Trophoblast cell (in vitro differentiated cells and primary cell): ENCODE data around the gene ITGBL1. TPM values are rescaled to one million over a fixed set of nuclear protein-coding genes. Genes with fewer than 3 reads are reported as not detected.

Experiments
- DNase-seq, 2 donors: peaks; one replicate each; pipeline ENCODE4 v3.0.0-alpha.2; 2016
- H2AFZ ChIP-seq: 2 replicates; pipeline ENCODE4 v1.6.1; 2013; ENCODE audit warnings: low read length, moderate library complexity, mild to moderate bottlenecking; ENCODE audit not compliant: insufficient read depth, poor library complexity
- H2AK5ac ChIP-seq: 2 replicates; pipeline ENCODE4 v1.6.1; 2013; ENCODE audit warnings: mild to moderate bottlenecking, low read length
- H2BK120ac ChIP-seq: 2 replicates; pipeline ENCODE4 v1.6.1; 2013; ENCODE audit warnings: low read length, mild to moderate bottlenecking, moderate library complexity; ENCODE audit not compliant: insufficient read depth, poor library complexity
- H2BK12ac ChIP-seq: 2 replicates; pipeline ENCODE4 v1.6.1; 2013; ENCODE audit warnings: mild to moderate bottlenecking, low read length, moderate library complexity
- H2BK5ac ChIP-seq: 2 replicates; pipeline ENCODE4 v1.6.1; 2013; ENCODE audit warnings: low read length, low read depth, moderate library complexity, mild to moderate bottlenecking; ENCODE audit not compliant: poor library complexity
- H3K14ac ChIP-seq: 2 replicates; pipeline ENCODE4 v1.6.1; 2013; ENCODE audit warnings: mild to moderate bottlenecking, low read length
- H3K18ac ChIP-seq: 2 replicates; pipeline ENCODE4 v1.6.1; 2013; ENCODE audit warnings: mild to moderate bottlenecking, low read length
- H3K23ac ChIP-seq: 2 replicates; pipeline ENCODE4 v1.6.1; 2013; ENCODE audit warnings: low read length
- H3K27ac ChIP-seq: 2 replicates; pipeline ENCODE4 v1.5.1; 2013; ENCODE audit warnings: low read depth, mild to moderate bottlenecking, inconsistent platforms, low read length, moderate library complexity
- H3K27me3 ChIP-seq: 2 replicates; pipeline ENCODE4 v1.6.1; 2013; ENCODE audit warnings: inconsistent platforms, mild to moderate bottlenecking, low read length, moderate library complexity; ENCODE audit not compliant: insufficient read depth
- H3K36me3 ChIP-seq, 2 experiments: 1 replicate in 1 of 2; 2 replicates in 1 of 2; pipeline ENCODE4 v1.6.1; 2013; ENCODE audit warnings: low read length in 2 of 2, mild to moderate bottlenecking in 2 of 2, moderate library complexity in 1 of 2; ENCODE audit not compliant: insufficient read depth in 2 of 2, control insufficient read depth in 1 of 2
- H3K4ac ChIP-seq: 2 replicates; pipeline ENCODE4 v1.6.1; 2013; ENCODE audit warnings: low read depth, mild to moderate bottlenecking, low read length, moderate library complexity
- H3K4me1 ChIP-seq, 2 experiments: 1 replicate in 1 of 2; 2 replicates in 1 of 2; pipeline ENCODE4 v1.6.1; 2013; ENCODE audit warnings: low read length in 2 of 2, mild to moderate bottlenecking in 2 of 2, moderate library complexity in 1 of 2; ENCODE audit not compliant: insufficient read depth in 2 of 2, control insufficient read depth in 1 of 2
- H3K4me2 ChIP-seq: 2 replicates; pipeline ENCODE4 v1.6.1; 2013; ENCODE audit warnings: inconsistent platforms, mild to moderate bottlenecking, low read length, moderate library complexity
- H3K4me3 ChIP-seq: 2 replicates; pipeline ENCODE4 v1.5.1; 2013; ENCODE audit warnings: mild to moderate bottlenecking, low read depth, low read length, inconsistent platforms
- H3K79me1 ChIP-seq: one replicate; pipeline ENCODE4 v1.6.1; 2013; ENCODE audit warnings: low read length
- H3K79me2 ChIP-seq: 2 replicates; pipeline ENCODE4 v1.6.1; 2013; ENCODE audit warnings: low read length, mild to moderate bottlenecking; ENCODE audit not compliant: control insufficient read depth, insufficient read depth, poor library complexity
- H3K9ac ChIP-seq: 2 replicates; pipeline ENCODE4 v1.6.1; 2013; ENCODE audit warnings: mild to moderate bottlenecking, low read length
- H3K9me3 ChIP-seq: 2 replicates; pipeline ENCODE4 v1.6.1; 2013; ENCODE audit warnings: low read depth, mild to moderate bottlenecking, control low read depth, inconsistent platforms, low read length; ENCODE audit not compliant: insufficient read depth
- H4K12ac ChIP-seq: 2 replicates; pipeline ENCODE4 v1.6.1; 2013; ENCODE audit warnings: low read depth, mild to moderate bottlenecking, low read length, moderate library complexity
- H4K8ac ChIP-seq: 2 replicates; pipeline ENCODE4 v1.6.1; 2013; ENCODE audit warnings: low read depth, mild to moderate bottlenecking, low read length, moderate library complexity
- H4K91ac ChIP-seq: one replicate; pipeline ENCODE4 v1.6.1; 2013; ENCODE audit warnings: low read depth, mild to moderate bottlenecking, low read length, moderate library complexity
- WGBS: extraction: QIAGEN DNeasy Blood & Tissue Kit; methylation state at CpG from one replicate; pipeline ENCODE4 v1.1.7; 2013; ENCODE audit warnings: missing lambda C conversion rate; ENCODE audit not compliant: insufficient read length, insufficient coverage; ENCODE audit errors: extremely low coverage; 5-methylcytosine and 5-hydroxymethylcytosine counted together
- polyA plus RNA-seq: library from polyadenylated mRNA; stranded (reverse); fragments of 200-250 nt; gene quantifications from 2 replicates; pipeline ENCODE4 v1.2.3, GENCODE V29; 2013

Gene ITGBL1
- polyA plus RNA-seq: 0.10 and 0.14 TPM in 2 replicates

GRCh38 chr13:101452519-101453485 is at the start of gene ITGBL1:
Gene ITGBL1 (plus strand): TSS chr13:101452675. CDS start chr13:101452834, 159 bp downstream.
- no peak within 1 kb of the TSS for H4K12ac ChIP-seq
- H3K4ac ChIP-seq: peak within 1 kb of the TSS; percentile 9
- peak within 1 kb of the TSS; percentile 31 for H4K8ac ChIP-seq
- H3K9ac ChIP-seq: no peak within 1 kb of the TSS
- H3K4me3 ChIP-seq: no peak within 1 kb of the TSS
- peak within 1 kb of the TSS; percentile 78 for H2BK12ac ChIP-seq
- H4K91ac ChIP-seq: peak within 1 kb of the TSS; percentile 82
- peak within 1 kb of the TSS; percentile 36 for H3K18ac ChIP-seq
- H3K27me3 ChIP-seq: no peaks in the 10 kb centered on the region
- no peaks in the 10 kb centered on the region for H3K9me3 ChIP-seq
- H3K79me1 ChIP-seq: peaks cover 14% of the 10 kb centered on the region
- H3K36me3 ChIP-seq: no peaks in the 10 kb centered on the region
- H2AK5ac ChIP-seq: peak within 1 kb of the TSS; percentile 39
- no peak for DNase-seq
- no peak within 1 kb of the TSS for H3K4me2 ChIP-seq
- H2AFZ ChIP-seq: peak within 1 kb of the TSS; percentile 12
- no CpG with 5 or more reads among the region's 18 CpGs for WGBS
- H3K23ac ChIP-seq: no peak within 1 kb of the TSS
- no peak within 1 kb of the TSS for H3K27ac ChIP-seq
- H2BK120ac ChIP-seq: peak within 1 kb of the TSS; percentile 93
- peak within 1 kb of the TSS; percentile 32 for H3K14ac ChIP-seq
- H3K79me2 ChIP-seq: peaks cover 6% of the 10 kb centered on the region
- H2BK5ac ChIP-seq: peak within 1 kb of the TSS; percentile 34
- peaks cover 14 to 16% of the 10 kb centered on the region in 2 experiments for H3K4me1 ChIP-seq

- Histone ChIP-seq H3K27me3 (no peaks in the 10 kb centered on the region), H3K18ac (no peak overlapping the region), H3K23ac (no peak overlapping the region), H3K79me1 (no peaks in the 10 kb centered on the region), H3K4me1 (no peaks in the 10 kb centered on the region), H2BK12ac (no peak overlapping the region), H3K4me2 (no peak overlapping the region), H2AK5ac (no peak overlapping the region), H3K14ac (no peak overlapping the region), H3K9me3 (no peaks in the 10 kb centered on the region), H2BK120ac (no peak overlapping the region), H2BK5ac (no peak overlapping the region), H2AFZ (no peak overlapping the region), H4K8ac (no peak overlapping the region), H3K9ac (no peak overlapping the region), H3K79me2 (no peaks in the 10 kb centered on the region), H3K4me3 (no peak overlapping the region), H3K4ac (no peak overlapping the region), H4K12ac (no peak overlapping the region), H3K36me3 (no peaks in the 10 kb centered on the region), H4K91ac (no peak overlapping the region), H3K27ac (no peak overlapping the region)
- no CpG with 5 or more reads among the region's 1 CpG for WGBS
- peak in 1 of 2 donors; percentile 57 for DNase-seq
Observed at GRCh38 chr13:101406791-101407190, 45.7 kb upstream of the ITGBL1 start.

- H3K23ac ChIP-seq: no peak overlapping the region
- H3K9ac ChIP-seq: no peak overlapping the region
- H3K4me1 ChIP-seq: no peaks in the 10 kb centered on the region
- no peak overlapping the region for H3K14ac ChIP-seq
- no peak overlapping the region for H3K27ac ChIP-seq
- no peak overlapping the region for H4K91ac ChIP-seq
- H3K4me2 ChIP-seq: no peak overlapping the region
- H3K9me3 ChIP-seq: no peaks in the 10 kb centered on the region
- H2BK5ac ChIP-seq: no peak overlapping the region
- H3K36me3 ChIP-seq: no peaks in the 10 kb centered on the region
- no CpG with 5 or more reads among the region's 9 CpGs for WGBS
- no peak overlapping the region for H3K18ac ChIP-seq
- H3K79me1 ChIP-seq: no peaks in the 10 kb centered on the region
- H3K4ac ChIP-seq: no peak overlapping the region
- no peak overlapping the region for H4K8ac ChIP-seq
- H2BK12ac ChIP-seq: no peak overlapping the region
- no peak overlapping the region for H2AK5ac ChIP-seq
- H3K4me3 ChIP-seq: no peak overlapping the region
- H3K27me3 ChIP-seq: no peaks in the 10 kb centered on the region
- H3K79me2 ChIP-seq: no peaks in the 10 kb centered on the region
- H2BK120ac ChIP-seq: no peak overlapping the region
- H2AFZ ChIP-seq: no peak overlapping the region
- no peak for DNase-seq
- H4K12ac ChIP-seq: no peak overlapping the region
Observed at GRCh38 chr13:101408154-101408553, 44.3 kb upstream of the ITGBL1 start.

GRCh38 chr13:101408992-101409656 is 43.4 kb upstream of the ITGBL1 start:
- Histone ChIP-seq H3K27ac (no peak overlapping the region), H3K9me3 (no peaks in the 10 kb centered on the region), H3K9ac (no peak overlapping the region), H3K79me2 (no peaks in the 10 kb centered on the region), H2AFZ (no peak overlapping the region), H2BK12ac (no peak overlapping the region), H3K4me2 (no peak overlapping the region), H2BK120ac (no peak overlapping the region), H2BK5ac (no peak overlapping the region), H3K27me3 (no peaks in the 10 kb centered on the region), H3K4ac (no peak overlapping the region), H3K4me3 (no peak overlapping the region), H4K12ac (no peak overlapping the region), H3K18ac (no peak overlapping the region), H3K79me1 (no peaks in the 10 kb centered on the region), H3K36me3 (no peaks in the 10 kb centered on the region), H4K8ac (no peak overlapping the region), H3K23ac (no peak overlapping the region), H2AK5ac (no peak overlapping the region), H3K14ac (no peak overlapping the region), H4K91ac (no peak overlapping the region), H3K4me1 (no peaks in the 10 kb centered on the region)
- DNase-seq: no peak
- WGBS: no CpG with 5 or more reads among the region's 6 CpGs
